ENCODE results near the gene STAM2.

- TF ChIP-seq CTCF (IDR thresholded peaks at IDR 0.05) (no peak), POLR2A (IDR thresholded peaks at IDR 0.05) (no peak)
Observed at GRCh38 chr2:152219077-152219828, 43.7 kb upstream of the STAM2 start.
